Fibroblast of skin of scalp (primary cell): ENCODE measurements around the gene ZNF263. TPM values are rescaled to one million over a fixed set of nuclear protein-coding genes. Genes with fewer than 3 reads are reported as not detected.

Experiments used
- DNase-seq: peaks from one replicate; pipeline ENCODE4 v3.0.0-alpha.2; 2013
- polyA plus RNA-seq, 2 experiments: library from polyadenylated mRNA; unstranded; fragments of 120-200 nt; gene quantifications; one replicate each; pipeline ENCODE4 v1.2.1, GENCODE V29; 2013; ENCODE audit not compliant: insufficient read length in 2 of 2

Gene ZNF263
- polyA plus RNA-seq (2013, experiment 1 of 2; ENCODE audit: insufficient read length): 20.1 TPM
- polyA plus RNA-seq (2013, experiment 2 of 2; ENCODE audit: insufficient read length): 21.6 TPM

DNA sequence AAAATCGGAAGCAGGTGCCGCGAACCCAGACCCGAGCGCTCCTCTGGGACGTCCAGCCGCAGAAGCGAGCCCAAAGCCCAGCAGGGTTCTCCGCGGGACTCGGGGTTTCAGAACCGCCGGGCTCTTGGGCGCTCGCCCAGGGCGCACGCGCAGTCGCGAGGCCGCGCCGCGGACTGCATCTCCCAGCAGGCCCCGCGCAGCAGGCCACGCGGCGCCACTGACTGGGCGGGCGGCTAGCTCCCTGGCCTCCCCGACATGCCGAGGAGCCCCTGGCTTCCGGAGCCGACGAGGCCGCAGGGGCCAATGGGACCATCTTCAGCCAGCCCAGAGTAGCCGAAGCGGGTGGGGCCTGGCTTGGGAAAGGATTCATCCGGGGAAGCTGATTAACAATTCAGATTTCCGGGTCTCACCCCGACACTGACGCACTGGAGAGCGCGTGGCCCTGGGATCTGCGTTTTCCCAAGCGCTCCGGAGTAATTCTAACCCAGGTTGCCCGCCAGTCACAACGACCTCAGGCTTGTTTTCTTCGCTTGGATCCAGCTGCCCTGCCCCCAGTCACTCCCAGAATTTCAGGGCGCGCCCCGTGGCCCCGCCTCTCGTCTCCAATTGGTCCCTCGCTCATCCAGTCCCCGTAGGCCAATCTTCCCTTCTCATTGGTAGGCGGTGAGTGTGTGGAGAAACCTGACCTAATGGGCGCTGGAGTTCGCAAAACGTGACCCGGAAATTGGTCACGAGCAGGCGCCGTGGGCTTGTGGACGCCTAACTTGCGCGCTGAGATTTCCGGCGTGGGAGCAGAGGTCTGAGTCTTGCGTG is at the start of gene ZNF263:
TSS of gene ZNF263 (plus strand) at position 762 of the 813 bp plus-strand sequence. CDS start 328 bp downstream, outside the sequence.
- DNase-seq: peak; percentile 99

DNA sequence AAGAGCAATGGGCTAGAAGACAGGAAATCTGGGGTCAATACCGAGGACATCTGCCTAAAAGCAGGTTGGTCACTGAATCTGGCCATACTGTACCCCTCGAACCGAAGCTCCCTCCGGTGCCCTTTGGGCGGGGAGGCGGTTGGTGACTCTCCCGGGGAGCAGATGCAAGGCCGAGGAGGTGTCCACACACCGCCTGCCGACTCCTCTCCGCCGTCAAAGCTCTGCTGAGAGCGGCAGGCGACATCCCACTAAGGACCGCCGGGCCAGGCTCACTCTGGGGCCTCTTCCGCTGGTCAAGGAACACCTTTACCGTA is 48.8 kb upstream of the ZNF263 start:
- no peak for DNase-seq

DNA sequence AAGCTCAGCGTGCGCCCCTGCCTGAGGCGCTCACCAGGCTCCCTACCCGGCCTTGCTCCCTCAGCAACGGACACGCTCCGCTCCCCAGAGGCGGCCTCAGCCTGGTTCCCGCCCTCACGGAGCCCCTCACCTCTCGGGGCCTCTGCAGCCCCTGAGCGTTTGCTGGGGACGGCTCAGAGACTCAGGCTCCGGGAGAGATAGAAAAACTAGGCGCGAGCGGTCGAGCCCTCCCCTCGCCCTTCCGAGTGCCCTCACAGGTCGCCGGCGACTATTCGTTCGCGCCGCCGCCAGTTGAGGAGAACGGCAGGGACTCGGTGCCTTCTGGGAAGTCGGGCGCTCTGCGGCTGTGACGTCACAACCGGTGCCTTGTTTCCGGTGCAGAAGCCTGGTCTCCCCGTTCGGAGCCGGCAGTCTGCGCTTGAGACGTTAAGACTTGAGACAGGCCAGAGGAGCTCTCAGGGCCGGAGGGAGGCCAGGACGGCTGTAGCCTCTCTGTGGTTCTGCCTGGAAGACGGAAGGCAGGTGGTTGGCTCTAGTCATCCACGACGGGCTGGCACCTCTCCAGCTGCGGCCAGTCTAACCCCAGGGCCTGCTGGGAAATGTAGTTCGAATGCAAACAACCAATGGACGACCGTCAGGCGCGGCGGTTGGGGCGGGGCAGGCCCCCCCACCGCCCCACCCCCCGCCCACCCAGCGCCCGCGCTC is 48.3 kb upstream of the ZNF263 start, which contains the start of gene ZNF200:
TSS of gene ZNF200 (minus strand) at position 302 of the 705 bp plus-strand sequence. CDS start 1,403 bp downstream, outside the sequence.
- DNase-seq: peak; percentile 96

DNA sequence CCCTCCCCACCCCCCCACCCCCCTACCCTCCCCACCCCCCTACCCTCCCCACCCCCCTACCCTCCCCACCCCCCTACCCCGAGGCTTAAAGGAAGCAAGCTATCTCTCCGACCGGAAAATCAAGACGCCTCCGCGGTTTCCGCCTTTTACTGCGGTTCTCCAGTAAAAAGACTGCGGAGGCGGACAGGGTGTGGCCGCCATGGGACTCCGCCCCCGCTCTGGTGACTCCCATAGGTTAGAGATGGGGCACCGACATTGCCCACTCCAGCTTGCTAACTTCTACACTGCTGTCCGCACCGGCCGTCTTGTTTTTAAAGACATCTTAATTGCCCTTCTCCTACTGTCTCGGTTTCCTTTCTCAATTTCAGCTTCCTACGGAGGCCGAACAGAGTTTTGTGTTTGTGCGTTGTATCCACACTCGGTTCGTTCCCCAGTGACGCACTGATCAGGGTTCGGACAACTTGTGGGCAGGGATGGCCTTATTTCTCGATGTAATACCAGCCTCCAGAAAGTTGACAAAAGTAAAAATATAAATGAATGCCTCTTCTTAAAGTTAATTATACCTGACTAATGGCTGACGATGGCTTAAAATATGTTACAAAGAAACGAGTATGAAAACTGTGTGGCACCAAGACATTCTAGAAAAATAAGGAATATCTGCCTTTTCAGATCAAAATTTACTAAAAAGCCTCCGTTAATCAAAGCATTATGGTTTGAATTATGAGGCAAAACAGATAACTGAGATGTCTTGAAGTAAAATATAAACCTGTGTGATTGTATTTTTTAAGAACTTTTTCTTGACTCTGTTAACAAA is 47.2 kb upstream of the ZNF263 start:
- DNase-seq: no peak

DNA sequence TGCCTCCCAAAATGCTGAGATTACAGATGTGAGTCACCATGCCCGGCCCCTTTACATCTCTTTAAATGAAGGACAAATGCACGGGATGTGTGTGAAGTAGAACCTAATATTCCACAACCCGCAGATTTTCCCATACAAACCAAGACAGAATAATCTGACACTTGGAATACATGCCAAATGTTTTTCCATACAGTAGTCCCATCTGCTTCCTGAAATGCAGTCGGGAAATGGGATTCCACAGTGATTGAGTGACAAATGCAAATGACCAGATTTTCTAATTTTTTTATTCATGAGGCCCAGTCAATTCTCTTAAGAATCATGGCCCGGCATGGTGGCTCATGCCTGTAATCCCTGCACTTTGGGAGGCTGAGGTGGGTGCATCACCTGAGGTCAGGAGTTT is 41.5 kb upstream of the ZNF263 start:
- DNase-seq: no peak

DNA sequence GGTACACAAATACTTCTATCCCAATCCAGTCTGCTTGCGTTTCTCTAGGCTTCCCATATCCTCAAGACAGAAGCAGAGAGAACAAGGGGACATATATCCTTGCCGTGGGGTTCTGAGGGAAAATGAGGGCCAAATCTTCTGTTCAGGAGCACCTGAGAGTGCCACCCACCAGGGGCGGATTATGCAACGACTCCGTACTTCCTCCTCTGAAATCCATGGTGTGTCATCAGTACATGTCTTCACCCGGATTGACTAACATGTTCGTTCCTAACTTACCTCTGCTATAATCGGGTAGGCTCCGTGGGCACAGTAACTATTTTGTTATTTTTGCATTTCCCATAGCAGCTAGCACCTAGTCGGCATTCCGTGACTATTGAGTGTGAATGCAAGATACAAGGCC is 40.6 kb upstream of the ZNF263 start:
- no peak for DNase-seq

DNA sequence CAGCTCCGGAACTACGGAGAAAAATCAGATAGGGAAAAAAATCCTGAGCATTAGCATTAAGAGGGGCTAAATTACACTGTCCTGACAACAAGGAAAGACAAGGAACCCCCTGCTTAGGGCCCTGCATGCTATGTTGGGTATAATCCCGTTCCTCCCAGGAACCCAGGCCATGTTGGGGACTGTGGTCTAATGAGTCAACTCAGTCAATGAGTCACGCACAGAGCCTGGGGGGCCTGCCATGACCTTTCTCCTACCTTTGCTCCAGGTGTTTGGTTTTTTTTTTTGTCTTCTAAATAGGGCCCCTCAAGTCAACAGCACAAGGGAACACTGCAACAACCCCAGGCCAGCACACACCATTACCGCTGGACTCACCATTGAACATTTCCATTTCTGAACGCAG is 39.4 kb upstream of the ZNF263 start:
- no peak for DNase-seq

DNA sequence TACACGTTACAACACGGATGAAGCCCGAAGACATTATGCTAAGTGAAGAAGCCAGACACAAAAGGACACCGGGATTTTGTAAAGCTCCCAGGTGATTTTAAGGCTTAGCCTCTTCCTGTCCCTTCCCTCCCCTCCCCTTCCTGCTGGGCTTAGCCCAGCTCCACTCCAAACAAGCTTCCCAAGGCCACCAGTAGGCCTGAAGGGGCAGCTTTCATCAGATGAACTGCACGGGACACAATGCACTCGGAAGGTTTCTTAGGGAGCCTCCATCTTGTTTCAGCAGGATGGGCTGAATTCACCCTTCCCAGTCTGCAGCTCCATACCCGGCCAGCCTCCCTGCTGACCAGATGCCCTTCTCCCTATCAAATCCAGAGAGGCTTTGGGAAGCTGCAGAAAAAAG is 37.3 kb upstream of the ZNF263 start:
- no peak for DNase-seq

DNA sequence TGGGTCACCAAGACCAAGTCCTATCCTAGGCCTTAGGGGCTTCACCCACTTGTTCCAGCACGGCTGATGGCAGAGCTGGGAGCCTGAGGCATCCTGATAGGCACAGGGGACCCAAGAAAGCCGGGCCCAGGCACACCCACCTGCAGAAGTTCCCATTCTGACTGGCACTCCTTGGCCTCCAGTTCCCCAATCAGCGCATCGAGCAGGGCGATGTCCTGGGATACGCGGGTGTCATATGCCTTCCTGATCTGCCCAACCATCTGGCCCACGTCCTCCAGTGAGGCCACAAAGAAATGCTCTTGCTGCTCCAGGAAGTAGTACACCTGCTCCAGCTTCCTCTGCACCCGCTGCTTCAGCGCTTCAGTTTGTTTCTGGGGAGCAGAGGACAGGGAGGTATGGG is 36.4 kb upstream of the ZNF263 start:
- no peak for DNase-seq

DNA sequence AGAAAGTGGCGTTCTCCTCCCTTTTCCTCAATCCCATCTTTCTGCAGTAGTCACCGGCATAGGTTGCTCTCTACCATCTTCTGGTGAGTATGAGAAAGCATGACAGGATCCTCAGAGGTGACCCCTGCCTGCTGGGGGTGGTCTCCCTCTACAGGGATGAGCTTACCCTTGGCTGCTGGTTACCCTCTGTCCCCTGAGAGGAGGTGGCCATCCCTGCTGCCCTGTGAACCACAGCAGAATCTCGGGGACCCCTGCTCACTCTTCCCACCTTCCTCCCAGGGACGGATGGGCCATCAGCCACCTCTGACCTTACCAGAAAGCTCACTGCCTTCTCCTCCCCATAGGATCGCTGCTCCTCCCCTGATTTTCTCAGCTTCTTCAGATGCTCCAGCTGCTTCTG is 34.7 kb upstream of the ZNF263 start:
- DNase-seq: no peak

DNA sequence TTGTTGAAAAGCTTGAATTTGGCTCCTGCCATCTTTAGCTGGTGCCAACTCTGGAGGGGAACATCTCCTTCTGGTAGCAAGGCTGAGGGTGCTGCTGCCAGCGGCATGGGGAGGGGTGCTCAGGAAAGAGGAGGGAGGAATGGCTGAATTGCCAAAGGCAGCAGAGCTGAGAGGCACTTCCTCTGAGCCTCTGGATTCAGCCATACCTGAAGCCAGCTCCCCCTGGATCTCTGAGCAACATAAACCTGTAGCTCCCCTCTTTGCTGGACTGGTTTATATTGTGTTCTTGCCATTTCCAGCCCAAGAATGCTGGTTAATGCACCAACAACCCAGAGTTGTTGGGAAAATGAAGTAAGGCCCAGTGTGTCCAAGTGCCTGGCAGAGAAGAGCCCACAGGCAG is 34.3 kb upstream of the ZNF263 start:
- DNase-seq: no peak

DNA sequence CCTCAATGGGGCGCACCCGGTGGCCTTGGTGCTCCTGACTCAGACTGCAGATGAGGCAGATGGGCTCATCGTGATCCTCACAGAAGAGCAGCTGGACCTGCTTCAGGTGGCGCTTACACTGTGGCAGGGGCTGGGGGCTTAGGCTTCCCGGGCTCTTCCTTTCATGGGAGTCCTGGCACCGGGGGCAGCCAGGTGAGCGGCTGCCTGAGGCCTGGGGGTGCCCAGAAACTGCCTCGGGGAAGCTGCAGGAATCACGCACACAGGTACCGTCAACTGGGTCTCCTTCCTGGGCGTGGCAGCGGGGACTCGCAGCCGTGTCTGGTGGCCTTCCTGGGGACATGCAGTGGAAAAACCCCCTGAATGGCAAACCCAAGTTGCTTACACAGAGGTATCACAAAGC is 33.8 kb upstream of the ZNF263 start:
- no peak for DNase-seq

DNA sequence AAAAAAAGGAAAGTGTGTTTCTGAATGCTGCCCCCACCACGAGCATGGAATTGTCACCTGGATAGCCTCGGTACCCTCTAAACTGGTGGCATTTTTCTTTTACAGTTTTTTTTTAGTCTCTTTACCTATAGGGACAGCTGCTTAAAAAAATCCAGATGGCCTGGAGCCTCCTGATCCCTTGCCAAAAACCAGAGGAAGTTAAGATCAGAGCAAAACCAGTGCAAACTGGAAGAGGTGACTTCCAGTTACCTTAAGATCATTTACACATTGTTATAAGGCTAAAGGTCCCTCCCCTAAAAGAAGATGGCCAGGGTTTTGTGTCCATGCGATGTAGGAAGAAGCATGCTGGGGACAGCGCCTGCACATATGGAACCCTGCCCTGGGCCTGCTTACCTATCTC is 30.3 kb upstream of the ZNF263 start:
- DNase-seq: no peak

DNA sequence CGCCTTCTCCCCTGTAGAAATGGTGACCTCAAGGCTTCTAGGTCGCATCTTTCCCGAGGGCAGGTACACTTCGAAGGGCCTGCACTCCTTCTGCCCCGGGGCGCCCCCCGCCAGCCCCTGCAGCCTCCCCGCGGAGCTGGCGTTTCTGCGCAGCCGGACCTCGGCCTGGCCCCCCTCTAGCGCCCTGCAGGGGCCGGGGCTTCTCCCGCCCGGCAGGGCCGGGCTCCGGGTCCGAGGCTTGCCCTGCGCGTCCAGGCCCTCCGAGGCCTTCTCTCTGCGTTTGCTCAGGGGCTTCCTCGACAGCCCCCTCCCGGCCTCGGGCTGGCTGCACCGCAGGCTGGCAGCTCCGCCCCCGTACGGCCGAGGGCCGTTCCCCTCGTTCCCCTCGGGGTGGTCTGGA is 29.0 kb upstream of the ZNF263 start:
- no peak for DNase-seq

DNA sequence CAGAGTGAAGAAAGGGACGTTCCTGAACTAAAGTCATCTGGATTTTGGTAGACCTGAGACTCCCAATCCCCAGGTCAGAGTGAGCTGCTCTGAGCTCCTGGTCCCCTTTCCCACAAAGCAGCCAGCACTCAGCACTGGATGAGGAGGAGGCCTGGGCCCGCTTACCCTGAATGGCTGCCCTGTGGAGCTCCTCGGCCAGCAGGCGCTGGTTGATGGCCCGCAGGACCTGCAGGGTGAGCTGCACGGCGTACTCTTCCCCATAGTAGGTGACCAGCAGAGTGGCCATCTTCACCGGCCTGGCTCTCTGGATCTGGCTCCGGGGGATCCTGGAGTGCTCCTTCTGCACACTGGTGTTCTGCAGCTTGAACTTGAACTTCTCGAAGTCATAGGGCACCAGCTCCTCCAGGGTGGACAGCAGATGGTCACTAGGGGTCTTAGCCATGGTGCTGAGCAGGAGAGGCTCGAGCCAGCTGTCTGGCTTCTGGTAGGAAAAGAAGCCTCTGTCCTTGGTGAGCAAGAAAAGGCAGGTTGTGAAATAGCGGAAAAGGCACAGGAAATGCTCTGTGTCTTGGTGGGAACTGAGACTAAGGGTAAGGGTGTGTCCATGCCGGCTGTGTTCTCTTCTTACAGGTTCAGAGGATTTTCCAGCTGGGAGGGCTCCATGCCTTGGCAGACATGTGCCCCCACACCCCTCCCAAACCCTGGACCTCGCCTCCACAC is 27.0 kb upstream of the ZNF263 start, which contains the start of gene MEFV:
TSS of gene MEFV (minus strand) at position 488 of the 720 bp plus-strand sequence. CDS start at position 442, 46 bp downstream.
- no peak for DNase-seq

DNA sequence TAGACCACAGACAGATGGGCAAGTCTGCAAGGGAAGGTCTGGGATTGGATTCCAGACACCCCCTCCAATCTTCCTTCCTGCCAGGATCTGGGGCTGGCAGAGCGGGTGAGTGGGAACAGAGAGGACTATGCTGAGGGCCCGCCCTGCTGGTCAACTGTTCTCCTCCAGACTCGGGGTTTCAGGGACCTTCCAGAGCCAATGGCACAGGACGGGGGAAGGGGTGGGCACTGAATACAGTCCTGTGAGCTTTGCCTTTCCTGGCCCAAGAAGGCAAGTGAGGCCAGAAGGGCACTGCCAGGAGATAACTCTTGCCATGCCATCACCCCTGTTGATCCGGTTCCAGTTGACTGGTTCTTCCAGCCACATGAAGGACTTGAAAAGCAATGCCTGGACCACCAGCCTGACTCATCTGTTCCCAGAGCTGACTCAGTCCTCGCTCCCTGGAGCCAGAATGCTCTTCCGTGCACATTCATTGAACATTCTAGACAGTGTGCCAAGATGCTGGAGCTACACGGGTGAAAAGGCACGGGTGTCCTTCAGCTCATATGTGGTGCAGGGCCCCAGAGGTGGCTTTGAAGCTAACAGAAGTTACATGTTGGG is 26.3 kb upstream of the ZNF263 start:
- DNase-seq: peak; percentile 5

DNA sequence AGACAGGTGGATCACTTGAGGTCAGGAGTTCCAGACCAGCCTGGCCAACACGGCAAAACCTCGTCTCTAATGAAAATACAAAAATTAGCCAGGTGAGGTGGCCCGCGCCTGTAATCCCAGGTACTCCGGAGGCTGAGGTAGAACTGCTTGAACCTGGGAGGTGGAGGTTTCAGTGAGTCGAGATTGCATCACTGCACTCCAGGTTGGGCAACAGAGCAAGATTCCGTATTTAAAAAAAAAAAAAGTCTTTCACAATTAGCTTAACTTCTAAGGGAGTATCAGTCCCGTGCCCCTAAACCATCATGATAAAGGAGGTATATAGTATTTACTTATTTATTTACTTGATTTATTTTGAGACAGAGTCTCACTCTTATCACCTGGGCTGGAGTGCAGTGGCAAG is 23.5 kb upstream of the ZNF263 start:
- no peak for DNase-seq

DNA sequence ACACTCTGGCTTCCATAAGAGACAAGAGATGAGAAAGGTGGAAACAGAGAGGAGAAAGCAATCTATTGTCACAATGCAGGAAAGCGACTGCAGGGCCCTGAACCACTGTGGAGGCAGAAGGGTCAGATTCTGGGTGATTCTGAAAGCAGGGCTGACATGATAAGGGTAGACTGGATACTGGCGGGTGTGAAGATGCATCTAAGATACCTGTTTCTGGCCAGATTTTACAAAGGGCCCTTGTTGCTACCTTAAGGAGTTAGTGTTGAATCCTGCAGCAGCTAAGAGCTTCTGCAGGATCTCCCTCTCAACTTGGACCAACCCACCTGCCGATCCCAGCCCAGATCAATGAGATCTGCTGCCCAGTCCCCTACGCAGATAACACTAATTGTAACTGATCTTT is 20.8 kb upstream of the ZNF263 start:
- DNase-seq: no peak

DNA sequence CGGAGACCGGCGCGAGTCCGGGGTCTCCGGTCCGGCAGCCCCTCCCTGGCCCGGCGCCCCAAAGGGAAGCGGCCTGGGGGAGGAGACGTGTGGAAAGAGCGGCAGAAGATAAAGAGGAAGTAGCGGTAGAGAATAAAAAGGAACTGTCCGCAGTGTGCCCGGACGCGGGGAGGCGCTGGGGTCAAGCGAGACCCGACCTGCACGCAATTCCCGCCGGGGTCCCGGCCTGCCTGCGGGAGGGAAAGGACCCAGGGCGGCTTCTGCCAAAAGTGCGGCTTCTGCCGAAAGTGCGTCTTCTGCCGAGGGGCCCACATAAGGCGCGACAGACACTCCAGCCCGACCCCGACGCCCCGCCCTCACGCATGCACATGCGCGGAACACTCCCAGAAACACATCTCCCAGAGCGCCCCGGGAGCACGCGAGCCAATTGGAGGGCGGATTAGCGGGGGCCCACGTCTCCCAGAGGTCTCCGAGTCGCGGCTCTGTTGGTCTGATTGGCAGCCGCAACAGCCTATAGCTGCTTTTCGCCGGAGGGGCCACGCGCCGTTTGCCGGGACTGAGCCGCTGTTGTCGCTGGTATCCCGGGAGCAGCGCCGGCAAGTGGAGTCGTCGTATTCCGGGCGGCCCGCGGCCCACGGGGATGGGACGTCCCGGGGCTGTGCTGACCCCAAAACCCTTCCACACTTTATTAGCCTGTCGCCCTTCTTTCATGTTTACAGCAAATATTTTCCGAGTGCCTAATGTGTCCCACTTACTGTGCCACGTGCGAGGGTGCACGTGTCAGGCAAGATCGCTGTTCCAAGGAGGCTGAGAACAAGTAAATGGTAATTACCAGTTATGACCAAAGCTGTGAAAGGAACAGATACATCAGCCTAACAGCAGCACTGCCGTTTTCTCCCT is 18.9 kb upstream of the ZNF263 start:
- DNase-seq: peak; percentile 100

DNA sequence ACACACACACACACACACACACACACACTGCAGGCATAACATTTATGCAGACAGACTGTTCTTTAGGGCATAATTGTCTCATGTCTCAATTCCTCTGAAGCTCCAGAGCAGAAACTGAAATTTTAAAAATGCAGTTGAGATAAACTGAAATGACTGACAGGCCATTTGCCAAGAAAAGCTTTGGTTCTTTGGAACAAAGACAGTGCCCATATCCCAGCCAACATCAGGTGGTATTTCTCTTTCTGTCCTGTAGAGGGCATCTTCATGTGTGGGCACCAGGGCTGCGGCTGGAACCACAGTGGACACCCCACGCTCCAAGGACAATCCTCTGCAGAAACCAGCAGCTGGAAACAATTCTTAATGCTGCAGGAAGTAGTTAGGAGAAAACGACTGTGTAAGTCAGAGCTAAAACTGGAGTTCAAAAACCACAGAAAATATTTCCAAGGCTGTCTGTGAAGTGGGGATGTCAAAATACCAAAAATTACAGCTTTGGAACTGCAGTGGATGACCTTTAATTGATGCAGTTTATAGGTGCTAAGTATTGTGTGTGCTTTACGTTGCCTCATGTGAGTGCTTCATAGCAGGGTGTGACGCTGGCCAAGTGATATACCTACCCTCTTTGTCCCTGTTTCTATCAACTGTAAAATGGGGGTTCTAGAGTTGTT is 16.3 kb upstream of the ZNF263 start:
- DNase-seq: peak; percentile 46
